Tibial nerve (tissue), 4 donors: ENCODE results near the gene COL4A2.

Experiments
- CTCF ChIP-seq, 5 experiments: fragments of 200-600 bp in 3 of 5; fragments of 450-650 bp in 2 of 5; sonication (generic) in 3 of 5; IDR thresholded peaks; one replicate each; pipeline ENCODE4 v1.5.1; 2016 to 2019; ENCODE audit warnings: antibody characterized with exemption in 5 of 5, mild to moderate bottlenecking in 3 of 5, moderate library complexity in 2 of 5
- EP300 ChIP-seq, 2 donors: sonication (generic); formaldehyde crosslinking; IDR thresholded peaks; one replicate each; pipeline ENCODE4 v1.6.1; 2017; ENCODE audit warnings: antibody characterized with exemption in 2 of 2, mild to moderate bottlenecking in 1 of 2
- POLR2A ChIP-seq, 2 donors: fragments of 450-650 bp; IDR thresholded peaks; one replicate each; pipeline ENCODE4 v1.6.1; 2017; ENCODE audit warnings: antibody characterized with exemption in 2 of 2, mild to moderate bottlenecking in 2 of 2, moderate library complexity in 2 of 2

- TF ChIP-seq CTCF (IDR thresholded peaks at IDR 0.05), result no peak
- TF ChIP-seq EP300 (IDR thresholded peaks at IDR 0.05), result no peak
- TF ChIP-seq POLR2A (IDR thresholded peaks at IDR 0.05), result no peak
Measured at GRCh38 chr13:110445722-110446574, 138.9 kb downstream of the COL4A2 start.
